CD4-positive, alpha-beta T cell treated with Interleukin-12 subunit alpha and Interleukin-12 subunit beta, for 1 hour (primary cell): ENCODE results near the gene ASCL1.

Experiments
- DNase-seq: peaks from one replicate; pipeline ENCODE4 v3.0.0-alpha.2; 2020

Gene ASCL1

GRCh38 chr12:102953221-102953620 is 4.3 kb upstream of the ASCL1 start:
- DNase-seq = no peak

- DNase-seq = no peak
These were observed 3.3 kb upstream of the ASCL1 start for GRCh38 chr12:102954134-102954533.

- DNase-seq = no peak
These were observed 1.3 kb upstream of the ASCL1 start for GRCh38 chr12:102955926-102956737.

GRCh38 chr12:102956738-102957327 is 641 bp upstream of the ASCL1 start:
- no peak for DNase-seq

- DNase-seq = no peak
These were observed 777 bp downstream of the ASCL1 start for GRCh38 chr12:102958073-102958829.

GRCh38 chr12:102958830-102959176 is 1.3 kb downstream of the ASCL1 start:
- no peak for DNase-seq

- no peak for DNase-seq
These were observed 1.9 kb downstream of the ASCL1 start for GRCh38 chr12:102959391-102959790.

- DNase-seq = no peak
These were observed 3.4 kb downstream of the ASCL1 start for GRCh38 chr12:102960766-102961465.

- DNase-seq = no peak
These were observed 4.0 kb downstream of the ASCL1 start for GRCh38 chr12:102961466-102961855.

GRCh38 chr12:102962532-102962931 is 5.1 kb downstream of the ASCL1 start:
- no peak for DNase-seq

GRCh38 chr12:102962986-102963385 is 5.5 kb downstream of the ASCL1 start:
- no peak for DNase-seq

- DNase-seq = no peak
These were observed 6.3 kb downstream of the ASCL1 start for GRCh38 chr12:102963796-102964195.

- DNase-seq = no peak
These were observed 7.4 kb downstream of the ASCL1 start for GRCh38 chr12:102964872-102965271.

- DNase-seq = no peak
These were observed 8.0 kb downstream of the ASCL1 start for GRCh38 chr12:102965281-102966155.

- DNase-seq = no peak
These were observed 8.9 kb downstream of the ASCL1 start for GRCh38 chr12:102966200-102966863.

- DNase-seq = no peak
These were observed 13.3 kb downstream of the ASCL1 start for GRCh38 chr12:102970780-102971179.

GRCh38 chr12:102971227-102971626 is 13.8 kb downstream of the ASCL1 start:
- no peak for DNase-seq

- no peak for DNase-seq
These were observed 16.1 kb downstream of the ASCL1 start for GRCh38 chr12:102973583-102973982.

GRCh38 chr12:102976609-102977280 is 19.3 kb downstream of the ASCL1 start:
- DNase-seq = no peak

GRCh38 chr12:102977945-102978706 is 20.7 kb downstream of the ASCL1 start:
- no peak for DNase-seq
